SH-SY5Y (cell line): Measurements from ENCODE around the gene SERINC1.

ENCODE experiments used
- GATA2 ChIP-seq: IDR thresholded peaks from 2 replicates; pipeline ENCODE4 v1.6.1; 2011; ENCODE audit warnings: mild to moderate bottlenecking, low read depth, low read length
- GATA3 ChIP-seq: IDR thresholded peaks from 2 replicates; pipeline ENCODE4 v1.6.1; 2011; ENCODE audit warnings: low read depth, mild to moderate bottlenecking, low read length, moderate library complexity

Gene SERINC1

DNA sequence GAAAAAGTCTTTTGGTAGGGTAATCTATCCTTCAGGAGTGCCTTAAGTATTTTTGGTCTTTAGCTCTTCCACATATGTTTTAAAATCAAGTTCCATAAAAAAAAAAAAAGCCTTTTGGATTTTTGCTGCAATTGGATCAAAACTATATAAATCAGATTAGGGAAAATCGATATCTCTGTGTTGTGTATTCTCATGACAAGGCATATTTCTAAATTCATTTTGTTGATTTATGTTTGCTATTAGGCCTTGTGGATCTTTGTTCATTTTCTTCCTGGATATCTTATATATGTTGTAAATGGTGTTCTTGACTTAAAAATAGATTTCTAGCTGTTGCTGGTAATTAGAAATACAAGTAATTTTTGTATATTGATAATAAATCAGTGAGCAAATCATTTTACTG is 63.4 kb downstream of the SERINC1 start:
- TF ChIP-seq GATA2 (no peak), GATA3 (no peak)

DNA sequence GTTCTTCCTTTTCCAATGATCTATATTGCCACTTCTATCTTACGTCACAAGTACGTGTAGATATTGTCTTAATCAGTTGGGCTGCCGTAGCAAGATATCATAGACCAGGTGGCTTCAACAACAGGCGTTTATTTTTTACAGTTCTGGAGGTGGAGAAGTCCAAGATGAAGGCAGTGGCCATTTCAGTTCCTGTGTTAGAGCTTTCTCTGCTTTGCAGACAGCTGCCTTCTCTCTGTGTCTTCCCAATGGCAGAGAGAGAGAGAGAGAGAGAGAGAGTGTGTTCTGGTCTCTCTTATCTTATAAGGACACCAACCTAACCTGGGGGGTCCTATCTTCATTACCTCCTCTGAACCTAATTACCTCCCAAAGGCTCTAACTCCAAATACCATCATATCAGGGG is 63.9 kb downstream of the SERINC1 start:
- TF ChIP-seq GATA3 (no peak), GATA2 (no peak)

DNA sequence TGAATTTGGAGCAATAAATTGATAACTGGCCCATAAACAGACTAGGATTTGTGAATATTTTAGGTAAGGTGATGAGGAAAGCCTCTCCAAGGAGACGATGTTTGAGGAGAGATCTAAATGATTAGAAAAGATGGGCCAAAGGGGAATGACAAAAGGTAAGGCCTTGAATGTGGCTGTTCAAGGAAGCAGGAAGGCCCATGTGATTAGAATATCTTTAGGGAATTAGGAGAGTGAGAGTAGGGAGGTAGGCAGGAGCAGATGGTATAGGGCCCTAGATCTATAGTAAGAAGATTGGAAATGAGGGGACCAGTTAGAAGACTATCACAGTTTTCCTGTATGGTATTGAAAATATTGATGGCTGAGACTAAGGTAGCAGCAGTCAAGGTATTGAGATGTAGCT is 65.4 kb downstream of the SERINC1 start:
- TF ChIP-seq GATA3 (no peak), GATA2 (no peak)

DNA sequence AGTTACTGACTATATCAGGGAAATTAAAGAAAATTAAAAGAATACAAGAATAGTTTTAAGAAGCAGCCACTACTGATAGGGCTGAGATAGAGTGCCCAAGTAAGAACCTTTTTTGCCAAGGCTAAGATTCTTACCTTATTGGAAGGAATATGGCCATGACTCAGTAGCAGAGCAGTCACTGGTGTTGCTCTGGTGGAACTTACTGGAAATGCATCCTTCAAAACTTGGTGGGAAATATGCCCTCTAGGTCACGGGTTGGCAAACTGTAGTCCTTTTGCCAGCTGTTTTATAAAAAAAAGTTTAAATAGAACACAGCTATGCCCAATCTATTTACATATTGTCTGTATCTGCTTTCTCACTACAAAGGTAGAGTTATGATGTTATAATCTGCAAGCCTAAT is 66.2 kb downstream of the SERINC1 start:
- TF ChIP-seq GATA3 (no peak), GATA2 (no peak)

DNA sequence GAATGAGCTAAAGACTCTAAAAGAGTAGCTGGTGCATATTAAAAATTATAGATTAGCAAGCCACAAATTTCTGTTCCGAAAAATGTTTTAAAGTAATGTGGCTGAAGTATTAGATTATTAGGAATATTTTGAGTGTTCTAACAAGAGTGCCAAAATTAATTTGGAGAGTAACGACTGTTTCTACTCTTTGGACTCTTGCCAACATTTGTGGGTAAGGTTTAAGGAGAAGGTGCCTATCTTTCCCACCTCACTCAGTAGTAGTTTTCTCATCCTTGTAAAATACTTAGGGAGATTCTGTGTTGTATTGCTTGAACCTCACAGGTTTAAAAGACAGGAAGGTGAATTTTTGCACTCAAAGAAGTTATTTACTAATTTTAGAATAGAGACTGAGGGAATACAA is 67.2 kb downstream of the SERINC1 start:
- TF ChIP-seq GATA3 (no peak), GATA2 (no peak)

DNA sequence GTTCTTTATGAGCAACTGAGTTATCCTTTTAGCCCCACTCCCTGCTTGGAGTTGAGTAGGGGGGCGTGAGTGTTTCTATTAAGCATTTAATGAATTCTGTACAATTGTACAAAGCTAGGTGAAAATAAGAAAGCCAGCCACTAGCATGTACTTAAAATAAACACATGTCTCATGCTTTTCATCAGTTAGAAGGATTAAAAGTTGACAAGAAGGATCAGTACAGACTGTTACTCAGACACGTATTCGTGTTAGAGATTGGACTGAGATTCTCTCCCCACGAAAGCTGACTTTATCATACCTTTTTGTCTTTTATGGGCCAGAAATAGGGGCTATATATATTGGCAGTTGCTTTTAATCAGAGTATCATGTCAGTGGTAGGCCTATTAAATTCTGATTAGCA is 70.5 kb downstream of the SERINC1 start:
- TF ChIP-seq GATA3 = no peak
- TF ChIP-seq GATA2 = no peak

DNA sequence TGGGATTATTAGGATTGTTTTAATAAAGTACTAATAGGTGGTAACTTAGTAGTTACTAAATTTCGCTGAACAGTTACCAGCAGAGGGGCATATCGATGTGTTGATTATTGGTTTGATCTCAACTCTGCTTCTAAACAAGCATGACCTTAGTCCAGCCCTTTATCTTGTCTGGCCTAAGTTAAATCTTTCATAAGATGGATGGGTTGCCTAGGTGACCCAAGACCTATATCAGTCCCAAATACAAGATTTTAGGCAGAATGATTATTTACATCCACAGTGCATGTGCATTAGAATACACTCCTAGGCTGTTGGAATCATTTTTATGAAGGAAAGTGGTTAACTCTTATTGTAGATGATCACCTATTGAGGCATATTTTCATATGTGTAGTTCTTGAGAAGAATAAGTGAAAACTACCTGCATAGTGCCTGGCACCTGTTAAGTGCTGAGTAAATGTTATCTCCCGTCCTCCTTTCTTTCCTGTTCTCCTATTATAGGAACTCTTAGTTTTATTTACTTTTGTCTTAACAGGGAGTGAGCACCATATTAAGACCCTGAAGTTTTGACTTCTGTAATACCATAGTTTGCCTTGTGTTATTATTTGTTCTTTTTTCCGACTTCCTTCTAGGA is 71.0 kb downstream of the SERINC1 start:
- TF ChIP-seq GATA3 = no peak
- TF ChIP-seq GATA2 = no peak

DNA sequence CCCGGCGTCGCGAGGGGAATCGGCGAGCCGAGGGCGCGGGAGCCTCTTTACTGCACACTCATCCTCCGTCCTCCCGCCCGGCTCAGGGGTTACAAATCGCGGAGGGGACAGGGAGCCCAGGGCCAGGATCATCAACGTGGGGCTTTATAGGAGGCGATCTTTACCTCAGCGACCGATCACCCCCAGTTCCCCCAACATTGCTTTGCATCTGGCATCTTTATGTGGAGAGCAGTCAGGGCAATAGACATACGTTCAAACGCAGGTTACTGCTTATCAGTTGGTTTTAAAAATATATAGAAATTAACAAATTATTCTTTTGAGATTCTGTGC is 71.5 kb downstream of the SERINC1 start:
- no peak for TF ChIP-seq GATA2
- no peak for TF ChIP-seq GATA3

DNA sequence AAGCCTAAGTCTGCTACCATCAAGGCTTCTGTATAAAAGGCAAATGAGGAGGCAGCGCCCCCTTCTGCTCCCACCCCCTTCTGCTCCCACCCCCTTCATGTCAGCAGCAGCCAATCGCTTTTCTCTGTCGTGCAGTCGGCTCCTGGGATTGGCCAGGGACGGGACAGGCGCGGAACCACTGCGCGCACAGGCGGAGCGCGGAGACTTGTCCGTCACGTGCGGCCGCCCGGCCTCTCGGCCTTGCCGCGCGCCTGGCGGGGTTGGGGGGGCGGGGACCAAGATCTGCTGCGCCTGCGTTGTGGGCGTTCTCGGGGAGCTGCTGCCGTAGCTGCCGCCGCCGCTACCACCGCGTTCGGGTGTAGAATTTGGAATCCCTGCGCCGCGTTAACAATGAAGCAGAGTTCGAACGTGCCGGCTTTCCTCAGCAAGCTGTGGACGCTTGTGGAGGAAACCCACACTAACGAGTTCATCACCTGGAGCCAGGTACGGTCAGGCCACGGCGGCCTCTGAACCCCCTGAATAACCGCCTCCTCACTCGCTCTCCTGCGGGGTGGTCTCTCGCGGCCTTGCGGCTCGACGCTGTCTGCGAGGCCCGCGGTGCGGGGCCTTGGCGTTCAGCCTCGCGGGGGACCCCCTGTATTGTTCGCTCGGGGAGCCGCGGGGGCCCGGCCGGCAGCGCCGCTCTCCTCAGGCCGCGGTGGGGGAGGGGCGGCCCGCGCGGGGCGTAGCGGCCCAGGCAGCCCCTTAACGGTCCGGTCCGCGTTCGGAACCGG is 72.1 kb downstream of the SERINC1 start, which contains the start of gene HSF2:
Gene HSF2 (plus strand): TSS at position 305 of the 773 bp plus-strand sequence. CDS start 86 bp downstream, at position 391.
- TF ChIP-seq GATA3 = no peak
- no peak for TF ChIP-seq GATA2

DNA sequence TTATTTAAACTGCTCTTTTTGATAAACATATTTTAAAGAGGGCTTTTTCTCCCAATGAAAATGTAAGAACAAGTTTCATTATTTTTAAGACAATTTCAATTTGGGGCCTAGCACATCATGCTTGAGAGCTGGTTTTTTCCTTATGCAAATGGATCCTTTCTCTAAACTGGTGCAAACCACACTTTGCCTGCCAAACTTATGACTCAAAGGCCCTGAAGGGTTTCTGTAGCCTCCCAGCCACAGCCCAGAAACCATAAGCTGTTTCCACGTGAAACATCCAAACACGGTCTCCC is 72.6 kb downstream of the SERINC1 start:
- TF ChIP-seq GATA3 (no peak), GATA2 (no peak)

DNA sequence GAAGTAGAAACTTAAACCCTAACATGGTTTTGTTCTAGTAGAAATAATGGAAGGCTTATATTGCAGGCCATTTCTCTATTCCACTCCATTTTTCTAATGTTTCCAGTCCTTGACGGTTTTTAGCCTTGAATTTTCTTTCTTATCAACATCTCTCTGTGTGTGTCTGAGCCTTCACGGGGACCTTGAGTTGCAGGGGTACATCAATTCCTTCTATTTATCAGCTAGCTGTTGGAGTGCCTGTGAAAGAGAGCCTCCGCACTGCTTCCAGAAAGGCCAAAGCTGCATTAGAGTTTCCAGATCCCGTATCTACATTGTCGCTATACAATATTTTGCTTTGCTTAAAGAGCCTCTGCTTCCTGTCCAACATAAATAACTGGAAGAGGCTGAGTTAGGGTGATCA is 77.6 kb downstream of the SERINC1 start:
- TF ChIP-seq GATA2 (no peak), GATA3 (no peak)

DNA sequence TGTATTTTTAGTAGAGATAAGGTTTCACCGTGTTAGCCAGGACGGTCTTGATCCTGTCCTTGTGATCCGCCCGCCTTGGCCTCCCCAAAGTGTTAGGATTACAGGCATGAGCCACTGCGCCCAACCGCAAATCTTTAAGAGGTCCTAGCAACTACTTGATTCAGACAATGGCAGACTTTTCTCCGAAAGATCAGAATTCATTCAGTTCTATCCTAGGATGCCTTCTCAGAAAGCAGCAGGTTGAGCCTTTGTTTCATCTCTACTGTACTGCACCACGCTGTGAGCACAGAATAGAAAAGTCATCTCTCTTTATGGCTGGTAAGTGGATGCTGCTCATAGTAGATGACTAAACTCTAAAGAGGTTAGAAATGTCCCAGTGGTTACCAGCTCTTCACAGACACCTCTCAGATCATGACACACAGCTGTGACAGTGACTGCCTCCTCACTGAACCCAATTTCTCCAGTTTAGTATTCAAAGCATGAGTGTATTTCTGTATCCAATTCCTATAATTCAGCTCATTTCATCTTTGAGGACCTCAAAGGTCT is 78.2 kb downstream of the SERINC1 start:
- TF ChIP-seq GATA2 = no peak
- no peak for TF ChIP-seq GATA3
